Liver (tissue), 9 donors: ENCODE results near the gene SS18L1. TPM values are rescaled to one million over a fixed set of nuclear protein-coding genes. Genes with fewer than 3 reads are reported as not detected.

Experiments used
- DNase-seq: peaks from one replicate; pipeline ENCODE4 v3.0.0-alpha.2; 2017; ENCODE audit warnings: low spot score
- H3K27ac ChIP-seq, 2 donors: one replicate each; pipeline ENCODE4 v1.7.0; 2013; ENCODE audit warnings: inconsistent platforms in 2 of 2, low read length in 2 of 2, control low read depth in 1 of 2, low read depth in 1 of 2, mild to moderate bottlenecking in 1 of 2
- H3K27me3 ChIP-seq, 4 donors: one replicate each; pipeline versions ENCODE4 v1.6.1 to v1.7.0; 2013; ENCODE audit warnings: low read length in 3 of 4, inconsistent platforms in 1 of 4, mild to moderate bottlenecking in 1 of 4, moderate library complexity in 1 of 4; ENCODE audit not compliant: control insufficient read depth in 4 of 4, insufficient read depth in 4 of 4
- H3K36me3 ChIP-seq, 4 donors: one replicate each; pipeline versions ENCODE4 v1.6.1 to v1.7.0; 2013; ENCODE audit warnings: low read length in 3 of 4, mild to moderate bottlenecking in 3 of 4, low read depth in 1 of 4, moderate library complexity in 1 of 4; ENCODE audit not compliant: control insufficient read depth in 4 of 4, insufficient read depth in 3 of 4
- H3K4me1 ChIP-seq, 4 donors: one replicate each; pipeline versions ENCODE4 v1.6.1 to v1.7.0; 2013; ENCODE audit warnings: low read length in 3 of 4, mild to moderate bottlenecking in 3 of 4, moderate library complexity in 1 of 4; ENCODE audit not compliant: control insufficient read depth in 4 of 4, insufficient read depth in 4 of 4
- H3K4me3 ChIP-seq, 3 donors: one replicate each; pipeline versions ENCODE4 v1.6.1 to v1.7.0; 2013; ENCODE audit warnings: low read length in 3 of 3, control low read depth in 1 of 3, low read depth in 1 of 3, mild to moderate bottlenecking in 1 of 3
- H3K9ac ChIP-seq, 2 donors: one replicate each; pipeline ENCODE4 v1.7.0; 2013; ENCODE audit warnings: low read length in 2 of 2, mild to moderate bottlenecking in 2 of 2, moderate library complexity in 2 of 2, control low read depth in 1 of 2, low read depth in 1 of 2
- H3K9me3 ChIP-seq, 4 donors: one replicate each; pipeline versions ENCODE4 v1.6.1 to v1.7.0; 2013; ENCODE audit warnings: low read length in 3 of 4; ENCODE audit not compliant: control insufficient read depth in 4 of 4
- ATF3 ChIP-seq: IDR thresholded peaks from 2 replicates; pipeline ENCODE4 v1.6.1; 2016; ENCODE audit warnings: antibody characterized with exemption
- CTCF ChIP-seq: fragments of 150-350 bp; IDR thresholded peaks from 2 replicates; pipeline ENCODE4 v1.5.1; 2017; ENCODE audit warnings: improper control_type of control experiment, low read depth, low read length; ENCODE audit not compliant: missing input control
- FOXA1 ChIP-seq: IDR thresholded peaks from 2 replicates; pipeline ENCODE4 v1.6.1; 2016; ENCODE audit warnings: antibody characterized with exemption
- FOXA2 ChIP-seq: IDR thresholded peaks from 2 replicates; pipeline ENCODE4 v1.6.1; 2016; ENCODE audit warnings: antibody characterized with exemption
- GABPA ChIP-seq, 2 donors: IDR thresholded peaks in 1 of 2; conservative IDR thresholded peaks in 1 of 2; 2 replicates each; pipeline ENCODE4 v1.6.1; 2016; ENCODE audit warnings: antibody characterized with exemption in 2 of 2, mild to moderate bottlenecking in 1 of 2, moderate library complexity in 1 of 2
- HNF4A ChIP-seq, 2 donors: conservative IDR thresholded peaks; 2 replicates each; pipeline ENCODE4 v1.6.1; 2016; ENCODE audit warnings: antibody characterized with exemption in 2 of 2, mild to moderate bottlenecking in 2 of 2
- HNF4G ChIP-seq: IDR thresholded peaks from 2 replicates; pipeline ENCODE4 v1.6.1; 2016; ENCODE audit warnings: antibody characterized with exemption
- MAX ChIP-seq: IDR thresholded peaks from 2 replicates; pipeline ENCODE4 v1.6.1; 2016; ENCODE audit warnings: antibody characterized with exemption
- NR2F2 ChIP-seq: IDR thresholded peaks from 2 replicates; pipeline ENCODE4 v1.6.1; 2016; ENCODE audit warnings: antibody characterized with exemption
- REST ChIP-seq: IDR thresholded peaks from 2 replicates; pipeline ENCODE4 v1.6.1; 2016; ENCODE audit warnings: antibody characterized with exemption, mild to moderate bottlenecking
- RXRA ChIP-seq, 2 donors: IDR thresholded peaks; 2 replicates each; pipeline ENCODE4 v1.6.1; 2017 to 2018; ENCODE audit warnings: antibody characterized with exemption in 2 of 2, mild to moderate bottlenecking in 1 of 2
- TAF1 ChIP-seq: conservative IDR thresholded peaks from 2 replicates; pipeline ENCODE4 v1.6.1; 2016; ENCODE audit warnings: antibody characterized with exemption, mild to moderate bottlenecking
- ZBTB33 ChIP-seq: IDR thresholded peaks from 2 replicates; pipeline ENCODE4 v1.6.1; 2016; ENCODE audit warnings: antibody characterized with exemption
- WGBS: extraction: QIAGEN DNeasy Blood & Tissue Kit; methylation state at CpG from one replicate; pipeline ENCODE4 v1.1.7; 2013; 5-methylcytosine and 5-hydroxymethylcytosine counted together
- polyA plus RNA-seq, 2 donors: library from polyadenylated mRNA; stranded (reverse) in 1 of 2; unstranded in 1 of 2; fragments of 200-250 nt in 1 of 2; fragments of >200 nt in 1 of 2; fragmentation: Nextera tagmentation in 1 of 2; extraction: Ambion mirVana in 1 of 2; gene quantifications; one replicate each; pipeline versions ENCODE4 v1.2.1 to v1.2.3, GENCODE V29; 2013 to 2015
- total RNA-seq, 2 donors: library from RNA; depleted of rRNA; stranded (reverse); fragments of >200 nt; gene quantifications; one replicate each; pipeline ENCODE4 v1.2.3, GENCODE V29; 2014
- donor health status: healthy.
- donor health status: healthy.
- donor health status: healthy.
- donor health status: healthy.
- donor health status: healthy.

The SS18L1 gene
- total and polyA plus RNA-seq, 4 donors: 6.1 to 24.3 (median 16.7) TPM

GRCh38 chr20:62165762-62166399, 22.3 kb downstream of the SS18L1 start:
- no peak overlapping the region for H3K9ac ChIP-seq
- H3K4me1 ChIP-seq: no peaks in the 10 kb centered on the region
- no peak for DNase-seq
- no peak overlapping the region for H3K4me3 ChIP-seq
- TF ChIP-seq ZBTB33 (no peak), MAX (no peak), RXRA (IDR thresholded peaks at IDR 0.05) (no peak), REST (no peak), HNF4A (conservative IDR thresholded peaks at IDR 0.05) (no peak), ATF3 (no peak), CTCF (no peak), TAF1 (no peak), FOXA2 (no peak), HNF4G (no peak), GABPA (IDR thresholded peaks at IDR 0.05 in 1 of 2, conservative IDR thresholded peaks at IDR 0.05 in 1 of 2) (no peak), FOXA1 (no peak)
- no peaks in the 10 kb centered on the region for H3K9me3 ChIP-seq
- H3K36me3 ChIP-seq: peaks cover 22 to 60% (median 28%) of the 10 kb centered on the region in 4 donors
- no peaks in the 10 kb centered on the region for H3K27me3 ChIP-seq
- 90% methylated on average over 25 of the region's 25 CpGs for WGBS
- H3K27ac ChIP-seq: no peak overlapping the region

- no peak overlapping the region for H3K4me3 ChIP-seq
- no peaks in the 10 kb centered on the region for H3K4me1 ChIP-seq
- H3K36me3 ChIP-seq: peaks cover 19 to 54% (median 24%) of the 10 kb centered on the region in 4 donors
- no peak overlapping the region for H3K27ac ChIP-seq
- no peak for DNase-seq
- TF ChIP-seq REST (no peak), FOXA1 (no peak), GABPA (IDR thresholded peaks at IDR 0.05 in 1 of 2, conservative IDR thresholded peaks at IDR 0.05 in 1 of 2) (no peak), NR2F2 (no peak)
- H3K9me3 ChIP-seq: no peaks in the 10 kb centered on the region
- 74% methylated on average over 6 of the region's 6 CpGs for WGBS
- no peak overlapping the region for H3K9ac ChIP-seq
- H3K27me3 ChIP-seq: no peaks in the 10 kb centered on the region
Observed at GRCh38 chr20:62167474-62167873, 23.9 kb downstream of the SS18L1 start.
